ENCODE results near the gene TMCO4. TPM values are rescaled to one million over a fixed set of nuclear protein-coding genes. Genes with fewer than 3 reads are reported as not detected.

Gene TMCO4
- total and polyA plus RNA-seq, 12 donors = 23.2 to 55.0 (median 38.1) TPM

DNA sequence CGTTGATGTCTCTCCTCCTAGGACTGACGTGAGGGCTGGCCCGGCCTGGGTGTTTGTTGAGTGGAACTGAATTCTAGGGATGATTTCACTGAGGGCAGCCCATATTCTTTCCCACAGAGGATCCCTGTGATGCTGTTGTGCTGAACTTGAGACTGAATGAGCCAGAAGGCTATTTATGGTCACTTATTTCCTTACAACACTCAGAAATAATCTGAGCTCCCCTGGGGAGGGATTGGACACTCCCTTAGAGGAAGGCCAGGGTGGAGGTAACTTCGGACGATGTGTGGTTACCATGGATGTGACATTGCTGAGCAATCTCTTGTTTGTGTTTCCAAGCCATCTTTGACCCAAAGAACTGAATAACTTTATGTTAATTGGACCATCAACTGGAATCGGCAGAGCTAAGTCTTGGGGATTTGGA is 5.1 kb upstream of the TMCO4 start:
- no peaks in the 10 kb centered on the region for H3K36me3 ChIP-seq (replicated peaks in 1 of 2)
- no peak overlapping the region for H3K27ac ChIP-seq
- no peaks in the 10 kb centered on the region for H3K27me3 ChIP-seq
- intact Hi-C loops (cut with DNase I) = no loop called here
- TF ChIP-seq, protein P1, sequence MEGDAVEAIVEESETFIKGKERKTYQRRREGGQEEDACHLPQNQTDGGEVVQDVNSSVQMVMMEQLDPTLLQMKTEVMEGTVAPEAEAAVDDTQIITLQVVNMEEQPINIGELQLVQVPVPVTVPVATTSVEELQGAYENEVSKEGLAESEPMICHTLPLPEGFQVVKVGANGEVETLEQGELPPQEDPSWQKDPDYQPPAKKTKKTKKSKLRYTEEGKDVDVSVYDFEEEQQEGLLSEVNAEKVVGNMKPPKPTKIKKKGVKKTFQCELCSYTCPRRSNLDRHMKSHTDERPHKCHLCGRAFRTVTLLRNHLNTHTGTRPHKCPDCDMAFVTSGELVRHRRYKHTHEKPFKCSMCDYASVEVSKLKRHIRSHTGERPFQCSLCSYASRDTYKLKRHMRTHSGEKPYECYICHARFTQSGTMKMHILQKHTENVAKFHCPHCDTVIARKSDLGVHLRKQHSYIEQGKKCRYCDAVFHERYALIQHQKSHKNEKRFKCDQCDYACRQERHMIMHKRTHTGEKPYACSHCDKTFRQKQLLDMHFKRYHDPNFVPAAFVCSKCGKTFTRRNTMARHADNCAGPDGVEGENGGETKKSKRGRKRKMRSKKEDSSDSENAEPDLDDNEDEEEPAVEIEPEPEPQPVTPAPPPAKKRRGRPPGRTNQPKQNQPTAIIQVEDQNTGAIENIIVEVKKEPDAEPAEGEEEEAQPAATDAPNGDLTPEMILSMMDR (IDR thresholded peaks at IDR 0.05) = no peak
- TF ChIP-seq POLR2A (IDR thresholded peaks at IDR 0.05) = no peak
- H3K4me3 ChIP-seq = no peak overlapping the region
- 74 to 85% (median 81%) methylated on average over 6 of the region's 6 CpGs for WGBS, 4 donors
- no peaks in the 10 kb centered on the region for H3K4me1 ChIP-seq (replicated peaks in 1 of 2)
- no peaks in the 10 kb centered on the region for H3K9me3 ChIP-seq (replicated peaks in 1 of 3)
- DNase-seq = no peak

- no peak for TF ChIP-seq POLR2A (IDR thresholded peaks at IDR 0.05)
- TF ChIP-seq, protein P1 (IDR thresholded peaks at IDR 0.05) = no peak
- Histone ChIP-seq H3K9me3 (replicated peaks in 1 of 3) (no peaks in the 10 kb centered on the region), H3K4me3 (no peak overlapping the region), H3K4me1 (replicated peaks in 1 of 2) (peaks cover 9% of the 10 kb centered on the region in 2 donors), H3K36me3 (replicated peaks in 1 of 2) (no peaks in the 10 kb centered on the region), H3K27ac (no peak overlapping the region), H3K27me3 (no peaks in the 10 kb centered on the region)
- WGBS, 4 donors = 66 to 74% (median 72%) methylated on average over 6 to 7 of the region's 7 CpGs
- intact Hi-C loops (cut with DNase I) = no loop called here
- DNase-seq = no peak
Measured at GRCh38 chr1:19802269-19802668, 2.6 kb upstream of the TMCO4 start.

DNA sequence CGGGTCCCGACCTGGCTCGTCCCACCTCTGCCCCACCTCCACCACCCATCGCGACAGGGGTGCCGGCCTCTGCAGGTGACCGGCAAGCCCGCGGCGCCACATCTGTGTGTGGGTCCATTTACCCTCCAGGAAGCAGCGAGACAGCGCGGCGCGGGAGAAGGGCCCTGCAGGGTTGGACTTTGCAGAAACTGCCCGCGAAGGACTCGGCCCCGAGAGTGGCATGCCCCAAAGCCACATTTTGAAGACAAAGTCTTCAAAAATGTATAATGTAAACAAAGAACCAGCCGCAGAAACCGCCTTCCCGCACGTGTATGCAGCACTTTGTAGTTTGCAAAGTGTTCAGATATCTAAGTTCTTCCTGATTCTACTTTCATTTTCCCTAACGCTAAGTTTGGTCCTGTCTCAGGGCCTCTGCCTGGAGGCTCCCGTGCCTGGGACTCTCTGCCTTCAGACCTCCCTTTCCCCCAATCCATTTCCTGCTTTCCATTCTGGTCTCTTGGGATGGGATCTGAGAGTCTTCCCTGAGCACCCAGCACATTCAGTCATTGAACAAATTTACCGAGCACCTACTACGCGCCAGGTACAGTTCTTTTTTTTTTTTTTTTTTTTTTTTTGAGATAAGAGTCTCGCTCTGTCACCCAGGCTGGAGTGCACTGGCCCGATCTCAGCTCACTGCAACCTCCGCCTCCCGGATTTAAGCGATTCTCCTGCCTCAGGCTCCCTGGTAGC is 524 bp upstream of the TMCO4 start:
- TF ChIP-seq, protein P1 (IDR thresholded peaks at IDR 0.05) = no peak
- TF ChIP-seq POLR2A (IDR thresholded peaks at IDR 0.05) = no peak
- peak; percentile 53 to 67 (median 58) for DNase-seq
- H3K4me1 ChIP-seq (replicated peaks in 1 of 2) = peaks cover 9% of the 10 kb centered on the region in 2 donors
- H3K4me3 ChIP-seq = peak overlapping the region; percentile 28 to 92 (median 82)
- H3K27ac ChIP-seq = peak overlapping the region; percentile 64 to 95 (median 79)
- no peaks in the 10 kb centered on the region for H3K9me3 ChIP-seq (replicated peaks in 1 of 3)
- no peaks in the 10 kb centered on the region for H3K36me3 ChIP-seq (replicated peaks in 1 of 2)
- no peaks in the 10 kb centered on the region for H3K27me3 ChIP-seq
- intact Hi-C loops (cut with DNase I) = no loop called here
- WGBS, 4 donors = 13 to 43% (median 21%) methylated on average over 14 to 33 of the region's 33 CpGs

DNA sequence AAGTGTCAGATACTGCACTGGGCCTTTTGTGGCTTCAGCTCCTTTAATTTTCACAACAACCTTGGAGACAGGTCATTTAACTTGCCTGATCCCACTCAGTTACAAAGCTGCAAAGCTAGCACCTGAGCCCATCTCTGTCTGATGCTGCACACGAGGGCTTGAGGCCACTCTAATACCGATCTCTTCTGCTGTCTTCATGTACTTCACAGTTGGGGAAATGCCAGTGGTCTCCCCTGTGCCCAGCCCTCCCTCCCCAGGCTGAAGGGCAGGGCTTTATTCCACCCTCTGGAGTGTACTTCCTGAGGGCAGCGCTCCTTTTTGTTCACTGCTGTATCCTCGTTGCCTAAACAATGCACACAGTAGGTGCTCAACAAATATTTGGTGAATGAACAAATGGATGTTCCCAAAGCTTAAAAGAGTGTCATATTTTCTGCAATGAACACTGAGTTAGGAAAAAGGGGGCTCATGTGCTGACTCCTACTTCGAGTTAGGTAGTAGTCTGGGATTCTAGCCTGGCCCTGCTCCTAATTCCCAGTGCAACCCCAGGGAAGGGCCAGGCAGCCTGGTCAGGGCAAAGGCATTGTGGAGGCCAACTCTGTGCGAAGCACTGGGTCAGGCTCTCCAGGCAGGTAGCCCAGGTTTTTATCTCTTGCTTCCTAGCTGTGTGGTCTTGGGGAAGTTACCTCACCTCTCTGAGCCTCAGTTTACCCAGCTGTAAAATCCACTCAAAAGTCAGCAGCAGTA is 1.1 kb downstream of the TMCO4 start:
- H3K4me3 ChIP-seq = peak overlapping the region in 2 of 4 donors; percentile 50 to 92
- no peak for TF ChIP-seq POLR2A (IDR thresholded peaks at IDR 0.05)
- TF ChIP-seq, protein P1 (IDR thresholded peaks at IDR 0.05) = no peak
- no peaks in the 10 kb centered on the region for H3K27me3 ChIP-seq
- DNase-seq = peak in 1 of 7 donors; percentile 12
- no peaks in the 10 kb centered on the region for H3K9me3 ChIP-seq (replicated peaks in 1 of 3)
- peak overlapping the region in 4 of 5 donors; percentile 76 to 95 (median 83) for H3K27ac ChIP-seq
- intact Hi-C loops (cut with DNase I) = no loop called here
- 64 to 86% (median 75%) methylated on average over 4 to 6 of the region's 6 CpGs for WGBS, 4 donors
- H3K4me1 ChIP-seq (replicated peaks in 1 of 2) = peaks cover 9% of the 10 kb centered on the region in 2 donors
- no peaks in the 10 kb centered on the region for H3K36me3 ChIP-seq (replicated peaks in 1 of 2)
